NT2/D1 (cell line): ENCODE data around the gene POLE4.

Source experiments
- DNase-seq: peaks from one replicate; pipeline ENCODE4 v3.0.0-alpha.2; 2011; ENCODE audit warnings: low read depth, low spot score
- H3K27me3 ChIP-seq: 2 replicates; pipeline ENCODE4 v1.6.0; 2011; ENCODE audit warnings: mild to moderate bottlenecking; ENCODE audit not compliant: insufficient read length, insufficient read depth
- H3K36me3 ChIP-seq: 2 replicates; pipeline ENCODE4 v1.6.1; 2011; ENCODE audit warnings: mild to moderate bottlenecking, low read length, mixed read lengths; ENCODE audit not compliant: insufficient read depth, insufficient read length
- H3K4me1 ChIP-seq: 2 replicates; pipeline ENCODE4 v1.5.1; 2011; ENCODE audit not compliant: insufficient read depth, insufficient read length
- H3K4me3 ChIP-seq: 2 replicates; pipeline ENCODE4 v1.5.1; 2011; ENCODE audit warnings: low read depth; ENCODE audit not compliant: insufficient read length
- H3K9ac ChIP-seq: 2 replicates; pipeline ENCODE4 v1.6.0; 2011; ENCODE audit warnings: low read depth; ENCODE audit not compliant: insufficient read length
- H3K9me3 ChIP-seq: 2 replicates; pipeline ENCODE4 v1.5.1; 2011; ENCODE audit warnings: mild to moderate bottlenecking, low read length; ENCODE audit not compliant: insufficient read depth
- SUZ12 ChIP-seq: IDR thresholded peaks from 2 replicates; pipeline ENCODE4 v1.6.1; 2011; ENCODE audit not compliant: insufficient read length, insufficient read depth; ENCODE audit errors: extremely low read depth
- YY1 ChIP-seq: IDR thresholded peaks from 2 replicates; pipeline ENCODE4 v1.6.1; 2011; ENCODE audit not compliant: insufficient read length, insufficient read depth
- ZNF274 ChIP-seq: IDR thresholded peaks from 2 replicates; pipeline ENCODE4 v1.6.1; 2011; ENCODE audit warnings: mild to moderate bottlenecking, low read depth, low read length

POLE4 gene

GRCh38 chr2:74958274-74959105 is at the start of gene POLE4:
Gene POLE4, plus strand, starts transcription at chr2:74958643. Its CDS starts 37 bp downstream, at chr2:74958680.
- peak within 1 kb of the TSS; percentile 74 for H3K9ac ChIP-seq
- DNase-seq, result peak; percentile 76
- peak within 1 kb of the TSS; percentile 59 for H3K4me3 ChIP-seq
- no peaks in the 10 kb centered on the region for H3K27me3 ChIP-seq
- peaks cover 24% of the 10 kb centered on the region for H3K36me3 ChIP-seq
- H3K9me3 ChIP-seq, result peaks cover 22% of the 10 kb centered on the region
- H3K4me1 ChIP-seq, result peaks cover 2% of the 10 kb centered on the region
- TF ChIP-seq YY1 (peak; percentile 51), SUZ12 (no peak), ZNF274 (no peak)

GRCh38 chr2:74908748-74909444 is 49.5 kb upstream of the POLE4 start:
- Histone ChIP-seq H3K9ac (no peak overlapping the region), H3K36me3 (no peaks in the 10 kb centered on the region), H3K9me3 (no peaks in the 10 kb centered on the region), H3K27me3 (no peaks in the 10 kb centered on the region), H3K4me3 (no peak overlapping the region), H3K4me1 (no peaks in the 10 kb centered on the region)
- TF ChIP-seq SUZ12, result no peak
- TF ChIP-seq ZNF274, result no peak
- no peak for TF ChIP-seq YY1
- DNase-seq, result no peak

GRCh38 chr2:74910245-74910644 is 48.2 kb upstream of the POLE4 start:
- Histone ChIP-seq H3K36me3 (no peaks in the 10 kb centered on the region), H3K9ac (no peak overlapping the region), H3K27me3 (no peaks in the 10 kb centered on the region), H3K9me3 (no peaks in the 10 kb centered on the region), H3K4me3 (no peak overlapping the region), H3K4me1 (no peaks in the 10 kb centered on the region)
- DNase-seq, result no peak
- TF ChIP-seq SUZ12 (no peak), ZNF274 (no peak), YY1 (no peak)

GRCh38 chr2:74911061-74911460 is 47.4 kb upstream of the POLE4 start:
- Histone ChIP-seq H3K27me3 (no peaks in the 10 kb centered on the region), H3K36me3 (no peaks in the 10 kb centered on the region), H3K9me3 (no peaks in the 10 kb centered on the region), H3K9ac (no peak overlapping the region), H3K4me1 (no peaks in the 10 kb centered on the region), H3K4me3 (no peak overlapping the region)
- TF ChIP-seq ZNF274 (no peak), YY1 (no peak), SUZ12 (no peak)
- no peak for DNase-seq

GRCh38 chr2:74915743-74916142 is 42.7 kb upstream of the POLE4 start:
- Histone ChIP-seq H3K27me3 (no peaks in the 10 kb centered on the region), H3K36me3 (no peaks in the 10 kb centered on the region), H3K4me1 (no peaks in the 10 kb centered on the region), H3K9ac (no peak overlapping the region), H3K9me3 (no peaks in the 10 kb centered on the region), H3K4me3 (no peak overlapping the region)
- TF ChIP-seq SUZ12 (no peak), ZNF274 (no peak), YY1 (no peak)
- no peak for DNase-seq

- H3K9me3 ChIP-seq, result no peaks in the 10 kb centered on the region
- TF ChIP-seq YY1 (no peak), SUZ12 (no peak), ZNF274 (no peak)
- H3K27me3 ChIP-seq, result no peaks in the 10 kb centered on the region
- H3K36me3 ChIP-seq, result no peaks in the 10 kb centered on the region
- no peak overlapping the region for H3K9ac ChIP-seq
- H3K4me3 ChIP-seq, result no peak overlapping the region
- no peaks in the 10 kb centered on the region for H3K4me1 ChIP-seq
- DNase-seq, result no peak
These were observed 42.0 kb upstream of the POLE4 start for GRCh38 chr2:74916394-74916793.
